KBM-7 (cell line): Measurements from ENCODE around the gene FARSB.

Source experiments
- DNase-seq: peaks from one replicate; pipeline ENCODE4 v3.0.0-alpha.2; 2015
- in situ Hi-C: fragments of 300-500 bp; cut with MboI; formaldehyde crosslinking; loops from 2 replicates; pipeline ENCODE4 v1.14.3; 2020; ENCODE audit warnings: low sequenced_read_pairs, low pct_unique_long_range_greater_than_20kb, mixed read lengths

FARSB gene

DNA sequence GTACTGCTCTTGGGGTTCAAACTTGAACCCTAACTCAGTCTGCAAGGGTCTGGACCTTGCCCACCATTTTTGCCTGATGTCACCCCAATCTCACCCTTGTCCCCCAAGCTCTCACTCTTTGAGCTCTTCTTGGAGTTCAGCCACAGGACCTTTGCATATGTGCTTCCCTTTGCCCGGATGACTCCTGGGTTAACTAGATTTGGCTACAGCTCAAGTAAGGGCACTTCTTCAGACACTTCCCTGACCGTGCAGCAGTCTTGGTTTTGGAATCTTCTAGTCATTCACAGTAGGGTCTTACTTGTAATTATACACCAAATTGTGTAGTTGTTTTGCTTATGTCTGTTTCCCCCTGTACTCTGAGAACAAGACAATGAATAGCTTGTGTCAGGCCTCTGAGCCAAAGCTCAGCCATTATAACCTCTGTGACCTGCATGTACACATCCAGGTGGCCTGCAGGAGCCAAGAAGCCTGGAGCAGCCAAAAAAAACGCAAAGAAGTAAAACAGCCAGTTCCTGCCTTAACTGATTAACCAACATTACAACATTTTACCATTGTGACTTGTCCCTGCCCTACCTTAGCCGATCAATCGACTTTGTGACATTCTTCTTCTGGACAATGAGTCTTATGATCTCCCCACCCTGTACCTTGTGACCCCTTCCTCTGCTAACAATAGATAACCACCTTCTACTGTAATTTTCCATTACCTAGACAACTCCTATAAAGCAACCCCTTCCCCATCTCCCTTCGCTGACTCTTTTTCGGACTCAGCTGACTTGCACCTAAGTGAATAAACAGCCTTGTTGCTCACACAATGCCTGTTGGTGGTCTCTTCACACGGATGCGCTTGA, 14.5 kb upstream of the FARSB start:
- in situ Hi-C loops, result no loop called here
- DNase-seq, result no peak

DNA sequence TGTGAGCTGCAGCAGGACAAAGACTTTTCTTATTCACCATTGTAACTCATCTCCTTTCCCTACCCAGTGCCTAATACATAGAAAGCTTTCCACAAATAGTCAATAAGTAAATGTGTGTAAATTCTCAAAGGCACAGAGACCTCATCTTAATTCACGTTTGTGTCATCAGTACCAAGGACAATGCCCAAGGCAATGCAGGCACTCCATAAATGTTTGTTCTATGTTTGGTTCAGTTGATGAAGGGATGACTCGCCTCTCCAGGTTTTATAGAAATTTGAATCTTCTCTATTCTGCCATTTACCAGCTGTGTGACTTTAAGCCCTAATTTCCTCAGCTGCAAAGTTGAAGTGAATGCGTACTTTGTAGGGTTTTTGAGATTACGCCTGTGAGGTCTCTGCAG, 13.5 kb upstream of the FARSB start:
- in situ Hi-C loops, result no loop called here
- DNase-seq, result no peak

DNA sequence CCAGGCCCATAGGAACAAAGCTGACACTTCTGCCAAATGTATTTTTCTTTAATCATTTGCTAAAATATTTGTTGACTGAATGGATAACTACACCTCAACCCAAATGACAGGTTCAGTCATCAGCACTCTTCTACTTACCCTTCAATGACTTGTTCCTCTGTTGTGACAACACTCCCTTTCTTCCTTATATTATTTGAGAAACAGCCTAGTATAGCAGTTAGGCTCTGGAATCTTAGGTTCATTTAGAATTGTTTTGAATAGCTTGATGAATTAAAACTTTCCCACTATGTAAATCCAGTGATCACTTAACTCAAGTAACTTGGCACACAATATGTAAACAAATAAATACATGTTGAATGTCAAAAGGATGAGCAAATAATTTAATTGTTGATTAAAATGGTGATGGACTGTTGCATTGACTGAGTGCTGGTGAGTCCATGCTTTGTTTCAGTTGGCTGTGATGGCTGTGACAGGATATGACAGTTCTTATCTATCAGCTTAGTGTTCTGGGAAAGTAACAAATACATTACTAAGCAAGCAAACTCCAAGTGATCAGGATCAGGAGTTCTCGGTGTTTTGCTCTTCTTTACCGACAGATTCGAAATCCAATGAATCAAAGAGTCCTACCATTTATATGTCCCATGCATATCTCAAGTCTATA, 12.7 kb upstream of the FARSB start:
- no peak for DNase-seq
- in situ Hi-C loops, result no loop called here

DNA sequence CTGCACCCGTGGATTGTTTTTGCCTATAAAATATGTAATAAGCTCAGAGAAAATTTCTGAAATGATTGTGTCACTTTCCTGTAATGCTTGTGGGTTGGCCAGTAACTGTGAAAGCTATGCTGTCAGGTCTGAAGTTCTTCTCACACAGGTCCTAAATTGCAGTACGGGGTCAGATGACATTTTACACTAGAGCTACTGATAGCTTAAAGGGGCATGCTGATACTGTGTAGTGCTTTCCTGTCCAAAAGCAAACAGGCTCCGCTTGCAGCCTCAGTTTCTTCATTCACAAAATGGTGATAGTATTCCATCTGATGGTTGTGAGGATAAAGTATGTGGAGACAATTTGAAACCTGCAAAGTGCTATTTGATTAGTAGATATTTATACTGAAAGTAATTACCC, 7.6 kb upstream of the FARSB start:
- no peak for DNase-seq
- in situ Hi-C loops, result no loop called here

DNA sequence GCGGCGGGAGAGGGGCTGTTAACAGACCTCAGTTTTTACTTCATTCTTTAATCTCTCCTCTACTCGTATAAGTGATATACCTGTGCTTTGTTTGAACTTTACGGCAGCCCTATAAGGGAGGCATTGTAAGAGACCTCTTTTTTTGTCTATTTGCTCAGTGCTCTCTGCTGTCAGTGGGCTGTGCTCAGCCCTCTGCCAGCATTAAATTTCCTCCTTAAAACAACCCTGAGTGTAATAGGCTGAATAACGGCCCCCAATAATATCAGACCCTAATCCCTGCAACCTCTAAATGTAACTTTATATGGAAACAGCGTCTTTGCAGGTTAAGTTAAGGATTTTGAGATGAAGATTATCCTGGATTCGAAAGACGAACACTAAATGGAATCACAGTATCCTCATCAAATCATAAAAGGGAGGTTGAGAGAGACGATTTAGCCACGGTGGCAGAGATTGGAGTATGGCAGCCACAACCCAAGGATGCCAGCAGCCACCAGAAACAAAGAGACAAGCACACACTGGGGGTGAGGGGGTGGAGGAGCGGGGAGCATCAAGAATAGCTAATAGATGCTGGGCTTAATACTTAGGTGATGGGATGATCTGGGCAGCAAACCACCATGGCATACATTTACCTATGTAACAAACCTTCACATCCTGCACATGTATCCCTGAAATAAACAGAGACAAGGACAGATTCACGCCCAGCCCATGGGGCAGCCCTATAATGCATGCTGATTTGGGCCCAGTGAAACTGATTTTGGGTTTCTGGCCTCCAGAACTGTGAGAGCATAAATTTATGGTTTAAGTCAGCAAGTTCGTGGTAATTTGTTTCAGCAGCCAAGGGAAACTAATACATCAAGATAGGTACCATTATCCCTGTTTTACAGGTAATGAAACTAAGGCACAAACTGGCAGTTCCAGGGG, 894 bp upstream of the FARSB start:
- peak; percentile 12 for DNase-seq
- in situ Hi-C loops, result no loop called here

DNA sequence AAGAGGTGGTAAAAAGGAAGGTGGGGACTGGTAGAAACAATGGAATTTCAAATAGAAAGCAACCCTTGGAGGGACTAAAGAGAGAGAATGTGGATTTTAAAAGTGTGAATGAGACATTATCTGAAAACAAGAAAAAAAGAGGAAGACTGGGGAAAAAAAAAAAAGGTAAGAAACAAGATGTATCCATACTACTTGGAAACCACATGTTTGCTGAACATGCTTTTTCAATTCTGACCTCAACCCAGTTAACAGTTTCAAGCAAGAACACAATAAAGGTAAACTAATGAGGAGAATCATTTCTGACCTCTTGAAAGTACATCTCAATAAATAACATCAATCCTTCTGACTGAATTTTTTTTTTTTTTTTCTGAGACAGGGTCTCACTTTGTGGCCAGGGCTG, 2.6 kb downstream of the FARSB start:
- in situ Hi-C loops, result no loop called here
- peak; percentile 19 for DNase-seq

DNA sequence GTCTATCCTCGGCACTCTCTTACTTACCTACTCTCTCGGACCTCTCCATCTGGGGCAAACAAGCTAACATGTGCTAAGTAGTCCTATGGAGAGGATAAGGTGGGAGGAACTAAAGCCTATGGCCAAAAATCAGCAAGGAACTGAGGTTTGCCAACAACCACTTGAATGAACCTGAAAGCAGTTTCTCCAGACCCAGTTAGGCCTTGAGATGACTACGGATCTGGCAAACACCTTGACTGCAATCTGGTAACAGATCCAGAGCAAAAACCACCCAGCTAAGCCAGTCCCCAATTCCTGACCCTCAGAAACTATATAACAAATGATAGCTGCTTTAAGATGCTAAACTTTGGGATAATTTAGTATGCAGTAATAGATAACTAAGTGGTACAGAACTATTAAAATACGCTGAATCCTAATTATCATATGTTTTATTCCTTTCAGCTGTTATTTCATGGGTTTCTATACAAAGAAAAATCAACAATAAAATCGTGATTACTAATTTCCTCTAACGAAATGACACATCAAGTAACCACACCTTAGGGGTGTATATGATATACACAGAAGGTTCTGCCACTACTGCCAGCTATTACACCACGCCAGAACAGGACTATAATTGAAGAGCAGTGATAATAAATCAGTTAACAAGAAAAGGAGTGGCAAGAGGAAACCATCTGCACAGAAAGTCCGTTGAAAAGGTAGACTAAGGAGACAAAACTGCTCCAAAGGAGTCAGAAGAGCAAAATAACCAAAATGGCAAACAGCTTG, 3.2 kb downstream of the FARSB start:
- DNase-seq, result peak; percentile 18
- in situ Hi-C loops, result no loop called here

DNA sequence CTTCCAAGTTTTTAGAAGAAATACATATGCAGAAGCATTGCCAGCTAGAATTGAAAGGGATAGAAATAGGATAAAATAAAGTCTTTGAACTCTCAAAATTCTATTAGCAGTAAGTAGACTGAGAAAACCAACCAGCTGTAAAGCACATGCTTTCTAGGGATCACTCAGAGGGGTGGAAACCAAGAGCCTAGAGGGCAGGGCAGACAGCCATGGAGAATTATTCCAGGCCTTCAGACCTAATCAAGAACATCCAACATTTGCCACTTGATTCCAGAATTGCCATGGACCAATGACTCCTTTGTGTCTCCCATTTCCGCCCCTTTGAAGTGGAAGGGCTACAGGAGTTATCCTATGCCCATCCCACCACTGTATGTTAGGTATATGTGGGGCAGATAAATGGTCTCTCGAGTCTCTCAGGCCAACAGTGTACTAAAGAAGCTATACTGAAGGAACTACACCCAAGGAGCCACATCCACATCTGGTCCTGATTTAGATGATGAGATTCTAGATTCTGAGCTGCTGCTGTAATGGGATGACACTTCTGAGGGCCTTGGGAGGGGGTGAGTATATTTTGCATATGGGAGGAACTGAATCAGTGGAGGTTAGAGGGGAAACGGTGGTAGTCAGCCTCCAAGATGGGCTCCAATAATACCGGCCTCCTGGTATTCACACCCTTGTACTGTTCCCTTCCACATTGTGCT, 4.0 kb downstream of the FARSB start:
- in situ Hi-C loops, result no loop called here

DNA sequence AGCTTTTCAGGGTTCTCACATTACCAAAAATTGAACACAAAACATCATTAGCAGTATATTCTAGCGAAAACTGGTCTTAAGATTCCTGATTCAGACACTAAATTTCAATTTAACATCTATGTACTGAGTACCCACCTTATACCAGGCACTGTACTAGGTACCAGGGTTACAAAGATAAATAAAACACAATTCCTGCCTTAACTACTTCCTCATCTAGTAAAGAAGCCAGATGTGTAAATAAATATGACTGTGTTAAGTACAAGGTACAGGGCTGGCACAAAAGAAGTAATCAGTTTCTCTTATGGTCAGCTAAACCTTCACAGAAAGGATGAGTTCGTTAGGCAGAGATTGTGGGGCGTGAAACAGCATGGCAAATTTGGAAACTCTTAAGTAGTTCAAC, 6.1 kb downstream of the FARSB start:
- no peak for DNase-seq
- in situ Hi-C loops, result no loop called here

More for the DNA sequence above, 4.0 kb downstream of the FARSB start:
- no peak for DNase-seq

DNA sequence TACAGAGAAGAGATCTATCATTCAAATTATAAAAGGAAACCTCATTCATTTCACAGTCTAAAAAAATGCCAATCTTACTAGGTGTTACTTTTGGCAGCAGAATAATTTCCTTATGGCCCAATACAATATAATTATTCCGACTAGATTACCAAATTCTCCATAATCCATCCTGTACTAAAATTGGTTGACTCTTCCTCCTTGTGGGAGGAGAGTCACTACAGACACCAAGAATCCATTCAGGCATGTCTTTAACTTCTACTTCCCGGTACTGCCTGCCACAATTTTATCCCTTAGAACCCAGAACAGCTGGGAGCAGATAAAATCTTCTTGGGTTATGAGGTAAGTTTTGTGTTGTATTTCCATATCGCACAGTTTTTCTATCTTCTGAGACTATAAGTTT, 9.9 kb downstream of the FARSB start:
- DNase-seq, result no peak
- in situ Hi-C loops, result no loop called here

DNA sequence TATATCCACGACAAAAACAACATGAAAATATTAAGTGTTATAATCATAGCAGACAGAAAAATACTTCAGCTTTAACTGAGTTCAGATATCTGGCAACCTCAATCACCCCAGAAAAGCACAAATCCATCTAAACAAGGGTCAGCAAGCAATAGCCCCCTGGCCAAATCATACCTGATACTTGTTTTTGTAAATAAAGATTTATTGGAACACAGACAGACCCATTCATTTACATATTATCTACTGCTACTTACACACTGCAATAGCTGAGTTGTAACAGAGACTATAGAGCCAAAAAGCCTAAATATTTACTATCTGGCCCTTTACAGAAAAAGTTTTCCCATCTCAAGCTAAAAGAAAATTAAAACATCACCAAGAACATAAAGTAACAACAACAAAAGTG, 12.8 kb downstream of the FARSB start:
- in situ Hi-C loops, result no loop called here
- DNase-seq, result no peak

DNA sequence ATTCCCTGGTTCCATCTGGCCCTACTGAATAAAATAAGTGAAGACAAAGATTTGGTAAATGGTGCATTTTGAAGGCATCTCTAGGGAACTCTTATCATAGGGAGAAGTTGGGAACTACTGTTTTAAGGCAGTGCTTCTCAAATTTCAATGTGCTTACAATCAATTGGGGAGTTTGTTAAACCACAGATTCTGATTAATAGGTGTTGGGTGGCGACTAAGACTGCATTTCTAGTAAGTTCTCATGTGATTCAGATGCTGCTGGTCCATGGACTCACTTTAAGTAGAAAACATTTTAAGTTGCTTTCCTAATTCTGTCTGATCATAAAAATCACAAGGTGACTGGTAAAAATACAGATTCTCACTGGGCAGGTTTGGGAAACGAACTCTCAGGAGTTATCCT, 14.6 kb downstream of the FARSB start:
- in situ Hi-C loops, result no loop called here
- DNase-seq, result no peak

DNA sequence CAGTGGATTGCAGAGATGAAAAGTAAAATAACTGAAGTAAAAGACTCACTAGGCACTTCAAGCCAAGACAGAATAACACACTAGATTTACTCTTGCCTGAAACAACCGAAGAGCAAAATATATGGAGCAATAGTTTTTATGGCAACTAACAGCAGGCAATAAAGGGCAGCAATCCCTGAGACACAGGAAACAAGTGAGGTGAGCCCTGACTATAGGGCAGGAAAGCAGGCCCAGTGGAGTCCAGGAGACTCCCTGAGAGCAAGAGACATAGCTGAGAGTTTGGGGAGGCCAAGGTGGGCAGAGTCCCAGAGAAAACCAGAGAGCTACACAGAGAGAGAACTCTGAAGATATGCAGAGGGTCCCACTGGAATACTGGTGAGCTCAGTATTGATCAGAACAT, 18.8 kb downstream of the FARSB start:
- in situ Hi-C loops, result no loop called here
- no peak for DNase-seq

DNA sequence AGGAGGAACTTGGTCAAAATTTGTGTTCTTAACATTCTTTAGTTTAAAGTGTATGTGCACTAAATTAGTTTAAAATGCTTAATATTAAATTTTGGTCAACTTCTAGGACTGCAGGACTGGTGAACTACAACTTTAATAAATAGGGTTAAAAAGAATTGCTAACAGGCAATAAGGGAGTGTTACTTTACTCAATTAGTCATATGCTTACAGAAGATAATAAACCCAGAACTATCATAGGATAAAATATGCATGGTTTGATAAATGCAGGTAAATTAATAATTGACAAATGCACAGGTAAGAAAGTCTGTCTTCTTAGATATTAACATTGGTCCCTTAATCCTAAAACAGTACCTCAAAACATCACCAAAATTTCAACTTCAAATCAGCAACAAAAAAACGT, 20.6 kb downstream of the FARSB start:
- in situ Hi-C loops, result no loop called here
- no peak for DNase-seq

DNA sequence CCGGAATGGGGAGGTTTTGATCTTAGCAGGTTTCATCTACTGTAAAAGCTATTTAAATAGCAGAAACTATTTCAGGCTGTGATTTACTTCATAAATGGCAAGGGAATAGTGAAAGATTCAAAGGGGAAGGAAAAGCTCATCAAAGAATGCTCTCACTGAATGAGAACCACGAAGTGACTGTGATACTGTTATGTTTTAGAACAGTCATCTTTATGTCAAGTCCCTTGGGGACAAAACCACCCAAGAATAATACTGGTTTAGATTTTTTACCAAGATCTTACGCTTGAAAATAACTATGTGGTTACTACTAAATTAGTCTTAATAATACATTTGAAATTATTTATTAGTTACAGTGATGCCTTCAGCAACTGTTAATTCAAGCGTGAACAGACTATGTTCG, 28.1 kb downstream of the FARSB start:
- in situ Hi-C loops, result no loop called here
- no peak for DNase-seq

DNA sequence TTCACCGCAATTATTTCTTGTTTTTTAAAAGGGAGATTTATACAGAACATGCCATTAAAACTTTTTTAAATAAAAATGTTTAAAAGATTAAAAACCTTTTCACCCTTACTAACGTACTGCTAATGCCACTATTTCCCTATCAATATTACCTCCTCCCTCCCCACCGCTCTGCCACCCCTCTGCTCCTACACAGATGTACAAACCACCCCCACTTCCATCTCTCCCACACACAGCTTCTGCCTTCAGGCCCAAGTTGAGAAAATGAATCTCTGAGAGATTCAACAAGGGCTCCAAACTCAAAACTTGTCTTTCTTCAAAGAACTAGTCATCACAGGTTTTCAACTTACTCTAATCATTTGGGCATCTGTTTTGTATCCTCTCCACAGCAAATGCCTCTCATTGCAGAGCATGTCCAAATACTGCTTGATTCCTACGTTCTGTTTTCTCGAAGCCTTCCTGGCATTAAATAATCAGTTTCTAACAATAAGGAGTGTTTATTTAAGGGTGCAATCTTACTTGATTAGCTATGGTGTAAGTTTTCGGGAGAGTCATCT, 32.1 kb downstream of the FARSB start:
- DNase-seq, result no peak
- in situ Hi-C loops, result no loop called here

DNA sequence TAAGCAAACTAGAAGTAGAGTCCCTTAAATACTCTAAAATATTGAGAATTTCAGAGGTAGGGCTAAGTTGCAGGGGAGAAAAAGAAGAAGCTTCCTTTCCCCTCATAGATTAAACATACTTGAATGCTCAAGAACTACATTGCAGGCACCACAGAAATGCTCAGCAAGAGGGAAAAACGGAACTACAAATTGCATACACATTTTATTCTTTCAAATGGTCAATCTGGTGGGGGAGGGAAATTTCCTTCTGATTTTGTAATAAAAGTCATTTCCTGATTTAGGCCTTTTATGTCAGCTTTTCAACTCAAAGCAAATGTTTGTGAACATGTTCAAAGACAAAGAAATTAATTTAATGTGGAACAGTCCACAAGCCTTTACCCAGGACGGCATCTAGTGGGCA, 33.0 kb downstream of the FARSB start:
- no peak for DNase-seq
- in situ Hi-C loops, result no loop called here

DNA sequence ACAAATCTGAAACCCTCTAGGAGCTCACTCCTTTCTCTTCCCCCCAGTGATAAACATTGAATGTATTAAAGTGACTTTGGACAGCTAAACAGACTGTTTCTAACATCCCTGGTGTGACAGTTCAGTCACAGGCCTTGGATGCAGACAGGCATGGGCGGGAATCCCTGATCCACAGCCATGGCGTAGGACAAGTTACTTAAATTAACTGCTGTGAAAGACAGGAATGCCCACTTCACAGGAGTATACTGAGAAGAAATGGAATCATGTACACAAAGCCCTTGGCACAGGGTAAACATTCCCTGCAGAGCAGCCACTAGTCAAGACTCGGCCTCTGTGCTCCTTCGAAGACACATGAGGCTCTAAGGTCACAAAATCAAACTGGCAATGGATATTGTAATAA, 34.0 kb downstream of the FARSB start:
- no peak for DNase-seq
- in situ Hi-C loops, result no loop called here
